Raji (cell line): ENCODE measurements around the gene GRXCR2.

ENCODE experiments used
- POLR2A ChIP-seq: IDR thresholded peaks from 2 replicates; pipeline ENCODE4 v1.6.1; 2011; ENCODE audit warnings: low read depth, low read length, control low read depth; ENCODE audit not compliant: insufficient read depth

The GRXCR2 gene

GRCh38 chr5:145826895-145827674 lies 45.7 kb downstream of the GRXCR2 start:
- no peak for TF ChIP-seq POLR2A

DNA sequence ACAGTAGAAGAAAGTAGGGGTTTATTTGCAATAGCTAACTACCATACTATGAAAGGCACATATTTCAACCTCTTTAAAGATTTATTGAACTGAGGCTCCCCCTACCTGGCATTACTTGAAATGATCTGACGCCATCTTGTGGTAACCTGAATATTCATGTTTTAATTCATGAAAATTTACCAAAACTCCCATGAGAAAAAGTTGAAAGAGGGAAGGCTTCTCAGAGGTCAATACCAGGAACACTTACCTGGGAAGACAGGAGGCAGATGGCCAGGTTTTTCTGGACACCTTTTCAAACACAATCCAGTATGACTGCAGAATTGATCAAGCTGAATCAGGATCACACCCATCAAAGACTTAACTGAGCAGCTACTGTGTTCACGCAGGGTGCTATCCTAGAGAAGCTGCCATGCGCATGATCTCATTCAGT lies 47.0 kb downstream of the GRXCR2 start:
- no peak for TF ChIP-seq POLR2A

GRCh38 chr5:145824040-145824439 lies 48.8 kb downstream of the GRXCR2 start:
- no peak for TF ChIP-seq POLR2A

DNA sequence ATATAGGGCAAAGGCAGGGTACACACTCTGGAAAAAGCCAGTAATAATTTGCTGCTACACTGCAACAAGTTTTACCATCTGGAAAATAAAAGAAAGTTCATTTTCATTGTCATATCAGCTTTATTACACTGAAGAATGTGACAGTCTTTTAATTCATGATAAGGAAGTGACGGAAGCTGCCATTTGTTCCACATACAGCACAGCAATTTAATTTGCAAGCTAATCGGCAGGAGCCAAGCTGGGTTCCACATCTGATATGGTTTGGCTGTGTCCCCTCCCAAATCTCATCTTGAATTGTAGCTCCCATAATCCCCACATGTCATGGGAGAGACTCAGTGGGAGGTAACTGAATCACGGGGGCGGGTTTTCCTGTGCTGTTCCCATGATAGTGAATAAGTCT lies 54.2 kb downstream of the GRXCR2 start:
- TF ChIP-seq POLR2A: no peak

GRCh38 chr5:145812877-145813276 lies 59.9 kb downstream of the GRXCR2 start:
- no peak for TF ChIP-seq POLR2A

- no peak for TF ChIP-seq POLR2A
Measured at GRCh38 chr5:145811834-145812625, 60.8 kb downstream of the GRXCR2 start.
